Activated T-helper 1 cell treated with Interleukin-2 at 50 U/mL for 16 hours (primary cell): ENCODE results near the gene TUBGCP3.
"Not testable (repeated sequence)": the region's sequence is repeated elsewhere in the genome, so short reads cannot be mapped to it uniquely, and the experiment has no call there.

Experiments used
- DNase-seq: peaks from one replicate; pipeline ENCODE4 v3.0.0-alpha.2; 2020; ENCODE audit warnings: low read depth

TUBGCP3 gene

DNA sequence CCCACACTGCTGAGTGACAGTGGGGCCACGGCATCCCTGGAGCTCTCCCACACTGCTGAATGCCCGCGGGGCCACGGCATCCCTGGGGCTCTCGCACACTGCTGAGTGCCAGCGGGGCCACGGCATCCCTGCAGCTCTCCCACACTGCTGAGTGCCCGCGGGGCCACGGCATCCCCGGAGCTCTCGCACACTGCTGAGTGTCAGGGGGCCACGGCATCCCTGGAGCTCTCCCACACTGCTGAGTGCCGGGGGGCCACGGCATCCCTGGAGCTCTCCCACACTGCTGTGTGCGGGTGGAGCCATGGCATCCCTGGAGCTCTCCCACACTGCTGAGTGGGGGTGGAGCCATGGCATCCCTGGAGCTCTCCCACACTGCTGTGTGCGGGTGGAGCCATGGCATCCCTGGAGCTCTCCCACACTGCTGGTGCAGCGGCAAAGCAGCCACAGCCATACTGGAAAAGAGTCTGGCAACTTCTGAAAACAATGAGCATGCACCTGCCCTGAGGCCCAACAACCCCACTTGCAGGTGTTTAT is 8.6 kb downstream of the TUBGCP3 start:
- DNase-seq, result no peak

DNA sequence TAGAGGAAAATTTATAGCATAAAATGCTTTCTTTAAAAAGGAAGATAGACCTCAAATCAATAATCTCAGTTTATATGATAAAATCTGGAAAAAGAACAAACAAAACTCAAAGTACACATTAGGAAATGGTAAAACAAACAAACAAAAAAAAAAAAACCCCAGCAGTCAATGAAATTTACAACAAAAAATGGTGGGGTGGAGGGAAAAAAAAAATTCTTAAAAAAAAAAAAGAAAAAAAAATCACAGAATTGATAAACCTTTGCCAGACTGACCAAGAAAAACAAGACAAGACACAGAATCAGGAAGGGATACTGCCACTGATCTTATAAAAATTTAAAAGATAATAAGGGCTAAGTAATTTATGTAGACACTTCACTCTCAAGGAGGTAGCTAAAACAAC is 11.2 kb downstream of the TUBGCP3 start:
- no peak for DNase-seq

DNA sequence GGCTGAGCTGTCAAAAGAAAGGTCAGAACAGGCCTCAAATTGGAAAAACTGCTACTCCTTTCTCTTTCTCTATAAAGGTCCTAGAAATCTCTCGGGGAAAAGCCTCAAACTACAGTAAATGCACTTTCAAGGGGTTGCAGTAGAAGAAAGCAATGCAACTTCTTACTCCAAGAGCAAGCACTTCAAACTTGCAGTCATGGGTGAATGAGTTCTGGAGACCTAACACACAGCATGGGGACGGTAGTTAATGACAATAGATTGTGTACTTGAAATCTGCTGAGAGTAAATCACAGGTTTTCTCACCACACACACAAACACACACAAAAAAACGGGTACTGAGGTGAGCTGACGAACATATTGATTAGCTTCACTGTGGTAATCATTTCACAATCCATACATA is 11.8 kb downstream of the TUBGCP3 start:
- DNase-seq, result no peak

DNA sequence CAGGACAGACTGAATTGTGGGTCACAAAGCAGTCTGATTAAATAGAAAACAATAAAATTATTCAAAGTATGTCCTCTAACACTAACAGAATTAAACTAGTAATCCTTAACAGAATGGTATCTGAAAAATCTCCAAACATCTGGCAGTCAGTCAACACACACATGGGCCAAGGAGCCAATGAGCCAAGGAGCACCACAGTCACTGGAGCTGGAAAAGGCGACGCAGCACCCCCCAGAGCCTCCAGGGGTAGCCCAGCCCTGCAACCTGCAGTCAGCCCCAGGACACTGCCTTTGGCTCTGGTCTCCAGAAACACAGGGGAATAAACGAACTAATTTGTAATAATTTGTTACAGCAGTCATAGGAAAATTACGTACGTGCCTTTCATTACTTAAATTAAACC is 12.3 kb downstream of the TUBGCP3 start:
- no peak for DNase-seq

DNA sequence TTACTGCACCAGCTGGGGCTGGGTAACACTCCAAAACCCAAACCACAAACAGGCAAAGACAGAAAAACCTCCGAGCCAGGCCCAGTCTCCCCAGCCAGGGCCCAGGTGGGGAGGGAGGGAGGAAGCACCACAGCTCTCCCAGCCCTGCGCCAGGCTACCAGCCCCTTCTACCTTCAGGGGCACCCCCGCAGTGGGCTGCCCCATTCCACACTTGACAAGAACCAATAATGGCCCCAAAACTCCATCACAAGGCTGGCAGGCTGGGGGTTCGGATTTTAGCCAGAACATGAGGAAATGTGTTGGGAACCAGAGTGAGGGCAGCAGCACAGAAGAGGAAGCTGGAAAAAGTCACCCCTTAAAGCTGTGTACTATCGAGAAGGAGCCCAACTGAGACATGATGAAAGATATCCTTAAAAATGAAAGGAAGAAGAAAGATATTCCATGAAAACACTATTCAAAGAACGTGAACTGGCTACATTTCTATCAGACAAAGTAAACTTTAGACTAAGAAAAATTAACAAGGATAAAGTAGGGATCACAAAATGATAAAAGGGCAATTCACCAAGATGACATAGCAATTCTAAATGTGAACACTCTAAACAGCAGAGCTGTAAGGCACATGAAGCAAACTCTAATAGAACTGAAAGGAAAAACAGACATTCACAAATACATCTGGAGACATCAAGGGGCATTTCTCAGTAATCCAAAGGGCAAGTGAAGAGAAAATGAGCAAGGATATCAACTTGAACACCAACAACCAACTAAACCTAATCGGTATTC is 12.9 kb downstream of the TUBGCP3 start:
- DNase-seq, result no peak

DNA sequence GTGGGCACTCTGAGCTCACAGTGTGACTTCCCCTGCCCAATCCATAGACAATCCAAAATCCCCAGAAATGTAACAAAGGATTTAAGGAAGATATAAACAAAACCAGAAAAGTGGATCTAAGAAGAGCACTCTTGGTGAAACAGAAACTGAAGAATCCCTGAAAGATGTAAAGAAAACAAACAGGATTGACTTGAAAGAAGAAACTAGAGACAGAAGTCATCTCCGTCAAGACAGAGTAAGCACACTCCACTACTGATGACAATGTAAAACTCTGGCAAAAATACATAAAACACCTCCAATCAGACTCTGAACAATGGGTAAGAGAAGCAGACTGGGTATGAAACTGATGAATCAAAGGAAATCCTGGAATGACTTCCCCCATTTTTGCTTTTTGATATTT is 13.5 kb downstream of the TUBGCP3 start:
- no peak for DNase-seq

DNA sequence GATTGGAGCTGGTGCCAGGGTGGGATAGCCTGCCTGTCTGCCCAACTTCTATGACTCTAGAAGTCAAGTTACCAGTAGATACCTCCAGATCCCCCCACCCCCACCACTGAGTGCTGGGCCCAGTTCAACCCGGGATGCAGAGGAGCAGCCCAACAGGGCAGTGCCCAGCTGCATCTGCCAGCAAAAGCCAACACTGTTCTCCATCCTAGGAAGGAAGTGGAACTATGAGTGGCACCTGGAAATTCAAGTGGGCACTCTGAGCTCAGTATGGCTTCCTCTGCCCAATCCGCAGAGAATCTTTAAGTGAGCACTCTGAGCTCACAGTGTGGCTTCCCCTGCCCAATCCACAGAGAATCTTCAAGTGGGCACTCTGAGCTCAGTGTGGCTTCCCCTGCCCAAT is 14.2 kb downstream of the TUBGCP3 start:
- DNase-seq, result no peak

DNA sequence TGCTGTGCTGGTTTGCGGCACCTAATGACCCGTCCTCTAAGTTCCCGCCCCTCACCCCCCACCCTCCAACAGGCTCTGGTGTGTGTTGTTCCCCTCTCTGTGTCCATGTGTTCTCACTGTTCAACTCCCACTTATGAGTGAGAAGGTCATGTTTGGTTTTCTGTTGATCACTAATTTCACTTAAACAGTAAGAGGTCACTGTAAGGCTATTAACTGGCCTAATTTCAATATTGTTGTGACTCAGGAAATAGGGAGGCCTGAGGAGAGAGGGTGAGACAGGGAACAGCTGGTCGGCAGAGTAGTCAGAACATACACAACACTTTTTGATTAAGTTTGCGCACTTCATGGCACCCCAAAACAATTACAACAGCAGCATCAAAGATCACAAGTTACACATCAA is 15.6 kb downstream of the TUBGCP3 start:
- no peak for DNase-seq

DNA sequence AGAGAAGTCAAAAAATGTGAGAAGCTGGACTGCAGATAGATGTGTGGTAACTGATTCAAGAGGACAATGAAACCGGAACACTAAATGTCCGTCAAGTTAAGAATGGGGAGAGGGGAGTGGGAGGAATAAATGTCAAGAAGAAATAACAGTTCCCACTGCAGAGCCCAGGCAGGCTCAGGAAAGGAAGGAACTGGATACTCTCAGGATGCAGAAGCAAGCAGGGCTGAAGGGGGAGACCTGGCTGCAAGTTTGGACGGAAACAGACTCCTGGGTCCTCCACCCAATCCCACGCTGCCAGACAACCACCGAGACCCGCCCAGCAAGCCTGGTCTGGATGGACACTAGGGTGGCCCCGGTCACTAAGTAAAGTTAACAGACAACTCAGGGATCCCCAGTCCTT is 18.1 kb downstream of the TUBGCP3 start:
- no peak for DNase-seq

DNA sequence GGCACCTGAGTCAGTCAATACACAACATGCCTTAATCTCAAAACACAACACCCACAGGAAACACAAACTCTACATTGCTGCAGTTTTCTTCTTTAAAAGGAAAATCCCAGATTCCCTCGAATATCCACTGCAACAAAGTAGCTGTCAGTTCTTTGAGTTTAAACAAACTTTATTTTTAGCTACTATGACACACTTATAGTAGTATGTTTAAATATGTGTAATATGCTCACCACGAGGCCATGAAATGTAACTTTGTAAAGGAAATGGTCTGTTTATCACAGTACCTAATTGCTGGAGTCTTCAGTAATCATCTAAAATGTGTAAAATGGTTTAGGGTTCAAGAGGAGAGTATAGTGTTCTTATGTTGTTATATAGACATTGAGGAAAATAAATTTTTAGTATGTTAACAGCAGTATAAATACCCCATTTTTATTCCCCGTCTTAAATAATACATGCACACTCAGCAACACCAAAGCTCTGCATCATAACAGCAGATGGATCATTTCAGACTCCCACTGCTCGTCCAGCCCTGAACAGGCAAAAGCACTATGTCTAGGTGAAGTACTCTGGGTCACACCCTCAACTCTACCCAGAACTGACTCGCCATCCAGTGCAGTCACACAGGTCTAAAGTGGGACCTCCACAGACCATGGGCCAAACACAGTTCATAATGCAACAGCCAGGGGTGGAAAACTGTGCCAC is 20.6 kb downstream of the TUBGCP3 start:
- no peak for DNase-seq

DNA sequence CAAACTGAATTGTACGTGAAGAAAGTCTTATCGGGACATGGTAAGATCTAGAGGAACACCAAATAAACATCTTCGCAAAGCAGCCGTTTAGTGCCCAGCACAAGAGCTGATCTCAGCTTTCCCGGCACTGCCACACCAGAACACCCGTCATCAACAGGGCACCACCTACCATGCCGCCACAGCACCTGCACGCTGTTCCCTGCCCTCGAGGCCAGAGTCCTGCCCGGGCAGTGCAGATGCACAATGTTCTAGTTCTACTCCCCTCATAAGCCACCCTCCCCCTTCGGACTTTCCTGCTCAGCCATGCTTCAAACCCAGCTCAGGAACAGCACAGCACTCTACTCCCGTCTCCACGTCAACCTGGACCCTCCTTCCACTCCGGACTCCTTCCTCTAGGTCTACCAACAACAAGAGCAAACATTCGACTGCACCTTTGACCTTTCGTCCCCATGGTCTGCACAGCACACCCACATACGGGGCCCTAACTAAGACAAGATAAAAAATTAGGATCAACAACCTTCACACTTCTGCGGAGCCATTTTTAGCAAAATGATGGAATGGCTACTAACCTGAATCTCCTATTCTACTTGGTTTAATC is 25.1 kb downstream of the TUBGCP3 start:
- no peak for DNase-seq

DNA sequence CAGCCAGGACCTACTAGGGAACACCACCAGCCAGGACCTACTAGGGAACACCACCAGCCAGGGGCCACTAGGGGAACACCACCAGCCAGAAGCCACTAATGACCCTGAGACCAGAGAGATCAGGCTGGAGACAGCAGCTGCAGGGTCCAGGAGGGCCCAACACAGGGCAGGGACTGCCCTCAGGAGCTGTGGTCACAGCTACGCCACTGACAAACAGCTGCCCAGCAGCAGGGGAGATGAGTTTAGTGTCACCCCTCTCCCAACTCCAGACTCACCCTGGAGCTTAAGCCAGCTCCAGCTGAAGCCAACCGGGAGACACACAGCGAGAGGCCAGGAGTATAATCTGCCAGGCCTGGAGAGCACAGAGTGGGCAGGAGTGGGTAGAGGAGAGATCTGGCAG is 25.7 kb downstream of the TUBGCP3 start:
- DNase-seq, result no peak

DNA sequence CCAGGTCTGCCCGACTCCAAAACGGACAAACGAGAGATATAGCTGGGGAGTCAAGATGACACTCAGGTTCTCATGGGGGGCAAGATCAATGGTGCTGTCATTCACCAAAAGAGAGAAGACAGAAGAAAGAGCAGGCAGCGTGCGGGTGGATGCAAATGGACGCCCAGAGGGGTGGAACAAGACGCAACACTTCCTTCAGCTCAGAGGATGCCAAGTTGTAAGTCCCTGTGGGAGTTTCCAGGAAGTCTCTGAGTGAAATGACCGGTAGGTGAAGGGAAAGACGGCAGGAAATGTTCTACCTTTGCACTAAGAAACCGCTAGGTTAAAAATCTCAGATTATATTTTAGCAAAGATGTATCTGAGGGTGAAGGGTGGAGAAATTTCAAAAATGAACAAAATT is 26.5 kb downstream of the TUBGCP3 start:
- DNase-seq, result no peak

DNA sequence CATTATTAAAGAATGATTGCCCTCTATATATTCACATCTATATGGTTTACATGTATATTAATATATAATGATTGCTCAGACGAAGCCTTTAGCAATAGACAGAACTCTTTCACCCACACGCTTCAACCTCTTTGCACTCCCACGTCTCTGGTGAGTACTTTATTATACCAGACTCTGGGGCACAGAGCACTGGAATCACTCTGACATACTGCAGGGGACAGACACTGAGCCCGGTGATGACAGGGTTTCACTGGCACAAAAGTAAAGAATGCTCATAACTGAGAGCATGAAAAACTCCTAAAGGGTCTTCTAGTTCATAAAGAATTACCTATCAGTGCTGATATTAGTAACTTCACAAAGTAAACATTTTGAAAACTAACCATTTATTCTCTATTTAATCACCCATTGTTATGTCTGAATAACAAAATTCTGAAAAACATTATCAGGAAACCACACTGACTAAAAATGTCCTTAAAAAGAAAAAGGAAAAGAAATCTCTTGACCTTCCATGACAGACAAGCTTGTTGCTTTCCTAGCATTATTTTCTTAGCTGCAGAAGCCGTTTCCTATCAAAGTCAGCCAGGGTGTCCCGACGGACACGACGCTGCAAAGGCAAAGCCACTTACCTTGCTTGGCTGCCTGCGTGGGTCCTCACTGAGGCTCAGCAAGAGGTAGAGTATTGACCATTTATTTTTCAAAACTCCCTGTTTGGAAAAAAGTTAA is 29.1 kb downstream of the TUBGCP3 start:
- no peak for DNase-seq

DNA sequence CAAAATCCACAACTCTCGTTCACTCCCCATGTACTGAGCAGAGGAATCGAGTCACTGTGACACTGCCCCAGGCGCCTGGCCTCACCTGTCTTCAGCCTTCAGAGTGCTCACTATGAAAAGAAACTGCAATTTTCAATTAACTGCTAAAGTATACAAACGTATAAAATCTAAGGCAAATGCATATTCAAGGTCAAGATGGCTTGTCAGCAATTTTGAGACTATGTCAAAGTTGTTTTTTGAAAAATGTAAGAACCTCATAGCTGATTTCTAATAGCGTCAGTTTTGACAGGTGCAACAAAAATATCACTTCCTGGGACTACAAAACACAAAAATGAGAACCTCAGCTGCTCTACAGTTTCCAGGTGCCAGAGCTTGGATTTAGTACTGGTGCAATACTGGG is 31.4 kb downstream of the TUBGCP3 start:
- DNase-seq, result no peak

DNA sequence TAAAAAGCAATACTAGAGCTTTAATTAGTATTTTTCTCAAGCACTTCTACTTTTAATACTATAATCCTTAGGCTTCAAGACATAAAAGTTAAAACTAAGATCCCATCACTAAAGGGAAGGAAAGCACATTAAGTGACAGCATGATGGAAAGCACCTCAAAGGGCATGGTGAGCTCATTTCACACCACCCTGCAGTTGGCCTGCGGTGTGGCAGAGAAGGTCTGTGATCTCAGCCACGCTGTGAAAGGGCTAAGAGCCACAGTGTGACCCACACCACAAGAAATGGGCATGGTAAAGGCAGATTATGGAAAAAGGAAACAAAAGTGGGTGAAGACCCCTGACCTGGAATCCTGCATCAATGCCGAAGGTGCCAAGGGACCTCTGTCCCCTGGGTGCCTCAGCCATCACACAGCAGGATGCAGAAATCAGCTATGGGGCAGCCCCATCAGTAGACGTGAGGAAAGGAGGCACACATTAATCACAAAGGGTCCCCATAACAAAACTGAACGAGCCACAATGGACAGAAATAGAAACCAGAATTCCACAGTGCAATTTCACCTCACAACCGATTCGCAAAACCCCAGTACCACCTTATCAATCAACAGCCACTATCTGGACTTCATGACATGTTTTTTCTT is 33.6 kb downstream of the TUBGCP3 start:
- DNase-seq, result no peak

DNA sequence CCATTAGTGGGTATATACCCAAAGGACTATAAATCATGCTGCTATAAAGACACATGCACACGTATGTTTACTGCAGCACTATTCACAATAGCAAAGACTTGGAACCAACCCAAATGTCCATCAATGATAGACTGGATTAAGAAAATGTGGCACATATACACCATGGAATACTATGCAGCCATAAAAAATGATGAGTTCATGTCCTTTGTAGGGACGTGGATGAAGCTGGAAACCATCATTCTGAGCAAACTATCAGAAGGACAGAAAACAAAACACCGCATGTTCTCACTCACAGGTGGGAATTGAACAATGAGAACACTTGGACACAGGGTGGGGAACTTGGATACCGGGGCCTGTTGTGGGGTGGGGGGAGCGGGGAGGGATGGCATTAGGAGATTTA is 39.0 kb downstream of the TUBGCP3 start:
- not testable (repeated sequence) for DNase-seq

DNA sequence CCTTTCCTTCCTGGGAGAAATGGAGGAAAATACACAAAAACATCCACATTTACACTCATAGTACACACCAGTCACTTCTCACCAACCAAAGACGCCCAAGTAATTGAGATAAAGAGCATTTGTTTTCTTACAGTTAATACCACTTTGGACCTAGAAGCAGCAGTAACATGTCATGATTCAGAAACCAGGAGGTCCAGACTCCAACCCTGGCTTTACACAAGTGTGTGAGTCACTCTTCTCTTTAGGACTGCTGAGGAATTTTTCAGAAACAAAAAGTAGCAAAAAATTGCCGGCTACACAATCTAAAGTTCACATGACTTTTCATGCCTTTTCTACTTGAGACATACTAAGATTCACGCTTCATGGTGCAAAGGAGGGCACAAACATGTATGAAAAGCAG is 42.1 kb downstream of the TUBGCP3 start:
- DNase-seq, result no peak

DNA sequence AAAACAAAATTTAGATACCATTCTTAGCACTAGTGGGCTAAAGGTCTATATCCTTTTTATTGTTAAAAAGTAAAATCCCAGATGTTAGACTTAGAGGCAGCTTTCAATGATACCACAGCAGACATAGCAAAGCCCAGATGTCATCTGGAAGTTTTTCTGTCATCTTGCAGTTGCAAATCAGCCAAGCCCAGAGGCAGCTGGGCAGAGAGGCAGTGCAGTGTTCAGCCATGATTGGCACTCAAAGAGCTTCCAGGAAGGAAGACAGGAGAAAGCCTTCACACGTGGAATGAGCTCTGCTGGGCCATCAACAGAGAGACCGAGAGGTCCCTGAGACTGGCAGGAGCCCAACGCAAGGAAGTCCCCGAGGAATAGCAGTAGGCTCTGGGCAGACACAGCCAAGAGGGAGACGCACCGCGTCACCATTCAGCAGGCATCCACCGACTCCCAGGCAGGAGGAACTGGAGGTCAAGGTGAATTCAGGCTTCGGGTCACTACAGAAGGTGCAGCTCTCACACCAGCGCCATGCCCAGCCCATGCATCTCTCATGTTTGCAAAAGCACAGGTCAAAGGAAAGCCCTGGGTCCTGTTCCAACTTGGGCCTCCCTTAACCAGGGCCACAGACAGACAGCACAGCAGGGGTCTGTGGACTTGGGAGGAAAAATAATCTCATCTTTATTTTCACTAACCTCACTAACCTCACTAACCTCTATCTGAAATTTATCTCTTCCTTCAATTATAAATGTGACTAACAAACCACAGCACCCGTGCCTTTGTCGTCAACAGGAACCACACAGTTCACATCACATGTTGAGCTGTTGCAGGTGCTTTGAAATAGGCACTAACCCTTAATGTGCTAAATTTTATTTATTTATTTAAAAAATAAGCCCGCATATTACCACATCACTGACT is 54.9 kb downstream of the TUBGCP3 start:
- no peak for DNase-seq

DNA sequence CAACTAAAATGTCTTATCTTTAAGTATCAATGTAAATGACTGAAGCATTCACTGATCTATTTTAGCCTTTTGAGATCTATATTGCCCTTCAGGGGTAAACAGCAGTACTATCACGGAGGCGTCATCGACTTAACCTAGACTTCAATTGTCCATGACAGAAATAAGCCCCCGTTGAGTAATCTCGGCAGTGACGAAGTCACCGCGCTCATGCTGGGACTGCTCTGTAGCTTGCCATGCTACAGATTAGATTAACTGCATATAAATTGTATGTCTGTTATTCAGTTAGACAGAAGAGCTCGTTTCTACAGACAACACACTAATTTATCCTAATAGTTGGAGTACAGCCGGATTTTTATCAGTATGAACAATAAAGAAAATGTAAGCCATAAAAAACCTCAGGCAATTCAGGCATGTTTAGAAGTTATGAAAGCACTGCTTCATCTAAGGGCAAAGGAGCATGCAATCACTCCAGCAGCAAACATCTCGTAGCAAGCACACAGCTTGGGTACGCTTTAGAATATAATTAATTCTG is 56.6 kb downstream of the TUBGCP3 start:
- DNase-seq, result no peak

DNA sequence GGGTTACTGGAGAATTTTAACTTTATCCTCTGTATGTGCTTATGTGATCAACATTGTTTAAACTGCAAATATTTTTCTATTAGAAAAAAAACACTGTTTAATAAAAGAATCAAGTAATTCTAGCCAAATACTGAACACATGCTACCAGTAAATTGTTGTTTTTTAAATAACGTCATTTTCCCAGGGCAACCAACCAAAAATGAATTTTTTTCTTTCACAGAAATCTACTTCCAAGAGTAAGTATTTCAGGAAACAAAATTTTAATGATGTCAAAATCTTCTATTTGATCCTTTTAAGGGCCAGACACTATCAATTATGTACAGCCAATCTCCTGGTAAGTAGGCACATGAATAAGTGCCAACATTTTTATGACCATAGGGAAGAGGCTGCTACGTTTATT is 57.1 kb downstream of the TUBGCP3 start:
- DNase-seq, result no peak
